Stimulated activated CD4-positive, alpha-beta T cell treated with anti-CD3 and anti-CD28 coated beads, Interleukin-15, amount 100 ng/mL, for 48 hours (primary cell): ENCODE results near the gene SMTNL1.

Source experiments
- DNase-seq, 2 donors: peaks; one replicate each; pipeline ENCODE4 v3.0.0-alpha.2; 2020; ENCODE audit warnings: low read depth in 2 of 2

Gene SMTNL1

GRCh38 chr11:57588046-57588710, 50.8 kb downstream of the SMTNL1 start:
- no peak for DNase-seq

GRCh38 chr11:57596266-57596885, 59.0 kb downstream of the SMTNL1 start:
- no peak for DNase-seq

- DNase-seq = no peak
Measured at GRCh38 chr11:57597461-57597915, 60.1 kb downstream of the SMTNL1 start, which contains the start of gene SERPING1. Gene SERPING1, plus strand, starts transcription at chr11:57597685. Its CDS starts 586 bp downstream, at chr11:57598271.

GRCh38 chr11:57597916-57598830, 60.8 kb downstream of the SMTNL1 start:
- DNase-seq = no peak

GRCh38 chr11:57598831-57599155, 61.4 kb downstream of the SMTNL1 start:
- DNase-seq = no peak

- no peak for DNase-seq
Measured at GRCh38 chr11:57599381-57599780, 62.0 kb downstream of the SMTNL1 start.
